ENCODE data around the gene RORB.

DNA sequence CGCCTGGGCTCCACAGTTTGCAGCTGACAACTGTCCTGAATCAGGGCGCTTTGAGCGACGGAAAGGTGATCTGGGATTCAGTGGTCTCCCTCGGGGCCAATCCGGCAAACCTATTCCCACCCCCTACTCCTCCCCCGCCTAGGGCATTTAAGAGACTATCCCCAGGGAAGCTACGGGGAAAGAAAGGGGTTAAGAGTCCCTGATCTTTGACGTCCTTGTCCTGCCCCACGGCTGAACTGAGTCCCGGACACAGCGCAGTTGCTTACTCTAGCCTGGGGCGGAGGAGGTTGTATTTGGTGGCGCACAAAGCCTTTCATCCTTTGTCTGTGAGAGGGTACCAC, 3.4 kb downstream of the RORB start:
- TF ChIP-seq, protein P1, sequence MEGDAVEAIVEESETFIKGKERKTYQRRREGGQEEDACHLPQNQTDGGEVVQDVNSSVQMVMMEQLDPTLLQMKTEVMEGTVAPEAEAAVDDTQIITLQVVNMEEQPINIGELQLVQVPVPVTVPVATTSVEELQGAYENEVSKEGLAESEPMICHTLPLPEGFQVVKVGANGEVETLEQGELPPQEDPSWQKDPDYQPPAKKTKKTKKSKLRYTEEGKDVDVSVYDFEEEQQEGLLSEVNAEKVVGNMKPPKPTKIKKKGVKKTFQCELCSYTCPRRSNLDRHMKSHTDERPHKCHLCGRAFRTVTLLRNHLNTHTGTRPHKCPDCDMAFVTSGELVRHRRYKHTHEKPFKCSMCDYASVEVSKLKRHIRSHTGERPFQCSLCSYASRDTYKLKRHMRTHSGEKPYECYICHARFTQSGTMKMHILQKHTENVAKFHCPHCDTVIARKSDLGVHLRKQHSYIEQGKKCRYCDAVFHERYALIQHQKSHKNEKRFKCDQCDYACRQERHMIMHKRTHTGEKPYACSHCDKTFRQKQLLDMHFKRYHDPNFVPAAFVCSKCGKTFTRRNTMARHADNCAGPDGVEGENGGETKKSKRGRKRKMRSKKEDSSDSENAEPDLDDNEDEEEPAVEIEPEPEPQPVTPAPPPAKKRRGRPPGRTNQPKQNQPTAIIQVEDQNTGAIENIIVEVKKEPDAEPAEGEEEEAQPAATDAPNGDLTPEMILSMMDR (conservative IDR thresholded peaks at IDR 0.05 in 1 of 2, IDR thresholded peaks at IDR 0.05 in 1 of 2; ENCODE audit: low read depth in 1 of 2, low read length in 2 of 2): no peak
- TF ChIP-seq EZH2 (IDR thresholded peaks at IDR 0.05; ENCODE audit: low read length, missing control alignments): no peak
